MG63 (cell line): ENCODE measurements around the gene CLEC10A. TPM values are rescaled to one million over a fixed set of nuclear protein-coding genes. Genes with fewer than 3 reads are reported as not detected.
"Not testable (repeated sequence)": the region's sequence is repeated elsewhere in the genome, so short reads cannot be mapped to it uniquely, and the experiment has no call there.

Experiments used
- DNase-seq: peaks from one replicate; pipeline ENCODE4 v3.0.0-alpha.2; 2020
- H3K27me3 ChIP-seq: fragments of 250-450 bp; sonication (Bioruptor Pico); 2 replicates; pipeline ENCODE4 v1.5.1; 2020; ENCODE audit warnings: mild to moderate bottlenecking, moderate library complexity
- H3K36me3 ChIP-seq: fragments of 250-450 bp; sonication (Bioruptor Pico); 2 replicates; pipeline ENCODE4 v1.5.1; 2020; ENCODE audit warnings: mild to moderate bottlenecking, moderate library complexity
- H3K4me3 ChIP-seq: fragments of 250-450 bp; sonication (Bioruptor Pico); 2 replicates; pipeline ENCODE4 v1.5.1; 2020; ENCODE audit warnings: mild to moderate bottlenecking, moderate library complexity
- H3K9me3 ChIP-seq: fragments of 250-450 bp; sonication (Bioruptor Pico); 2 replicates; pipeline ENCODE4 v1.5.1; 2020; ENCODE audit warnings: mild to moderate bottlenecking, moderate library complexity
- total RNA-seq: library from RNA; depleted of rRNA; stranded (reverse); fragments of >200 nt; shearing (Covaris generic); gene quantifications from 2 replicates; pipeline ENCODE4 v1.2.3, GENCODE V29; 2014; ENCODE audit warnings: low replicate concordance

CLEC10A gene
- total RNA-seq, 1 experiment from 2014 or later: not detected

DNA sequence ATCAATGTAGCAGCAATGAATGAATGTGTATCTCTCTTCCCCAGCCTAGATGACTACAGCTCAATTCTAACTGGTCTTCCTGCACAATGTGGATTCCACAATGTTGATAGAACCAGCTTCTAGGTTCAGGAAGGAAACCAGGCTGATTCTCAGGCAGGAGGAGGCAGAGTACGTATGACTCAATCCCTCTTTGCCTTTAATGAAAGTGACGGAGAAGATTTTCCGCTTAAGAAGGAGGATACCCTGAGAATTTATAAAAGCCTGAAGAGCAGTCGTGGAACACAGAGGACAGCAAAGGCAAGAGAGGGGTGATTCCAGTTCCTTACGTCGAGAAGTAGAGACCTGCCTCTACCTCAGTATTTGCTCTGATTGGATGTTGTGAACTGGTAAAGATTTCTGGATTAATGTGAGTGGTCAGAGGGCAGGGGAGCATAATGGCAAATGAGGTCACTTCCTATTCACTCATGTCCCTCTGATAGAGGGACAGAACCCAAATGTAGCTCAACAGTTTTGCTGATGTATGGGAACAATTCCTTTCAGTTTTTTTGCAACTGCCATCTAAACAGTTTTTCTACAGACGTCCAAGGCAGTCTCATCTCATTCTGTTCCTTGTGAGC lies 21.1 kb downstream of the CLEC10A start:
- H3K4me3 ChIP-seq: no peak overlapping the region
- H3K36me3 ChIP-seq: no peaks in the 10 kb centered on the region
- no peaks in the 10 kb centered on the region for H3K27me3 ChIP-seq
- H3K9me3 ChIP-seq: no peaks in the 10 kb centered on the region
- no peak for DNase-seq

- H3K9me3 ChIP-seq: no peaks in the 10 kb centered on the region
- no peaks in the 10 kb centered on the region for H3K36me3 ChIP-seq
- no peak overlapping the region for H3K4me3 ChIP-seq
- peak; percentile 53 for DNase-seq
- no peaks in the 10 kb centered on the region for H3K27me3 ChIP-seq
Observed at GRCh38 chr17:7056386-7056785, 23.7 kb downstream of the CLEC10A start.

DNA sequence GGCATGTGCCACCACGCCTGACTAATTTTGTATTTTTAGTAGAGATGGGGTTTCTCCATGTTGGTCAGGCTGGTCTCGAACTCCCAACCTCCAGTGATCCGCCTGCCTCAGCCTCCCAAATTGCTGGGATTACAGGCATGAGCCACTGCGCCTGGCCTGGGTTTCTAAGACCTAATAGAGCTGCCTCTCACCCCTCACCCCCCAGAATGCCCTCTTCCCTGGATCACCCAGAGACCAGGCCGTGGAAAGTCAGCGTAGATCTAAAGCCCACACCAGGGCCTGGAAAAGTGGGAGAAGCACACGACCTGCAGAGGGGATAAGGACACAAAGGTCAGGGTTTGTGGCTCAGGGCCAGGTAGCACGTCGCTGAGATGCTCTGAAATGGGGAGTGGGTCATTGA lies 29.5 kb downstream of the CLEC10A start:
- DNase-seq: not testable (repeated sequence)

DNA sequence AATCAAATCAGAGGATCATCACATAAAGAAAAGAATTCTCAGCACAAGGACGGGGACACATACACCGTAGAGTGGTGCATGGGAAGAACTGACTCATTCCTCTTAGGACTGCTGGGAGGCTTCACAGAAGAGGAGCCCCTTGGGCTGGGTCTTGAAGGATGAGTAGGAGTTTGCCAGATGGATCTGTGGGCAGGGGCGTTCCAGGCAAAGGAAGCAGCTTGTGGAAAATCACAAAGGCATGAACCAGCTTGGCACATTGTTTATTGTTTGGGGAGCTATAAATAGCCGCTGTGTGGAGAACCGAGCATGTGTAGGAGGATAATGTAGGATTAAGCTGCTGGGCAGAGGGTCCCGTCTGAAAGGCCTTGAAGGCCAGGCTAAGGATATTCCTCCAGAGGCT lies 31.1 kb downstream of the CLEC10A start:
- Histone ChIP-seq H3K9me3 (no peaks in the 10 kb centered on the region), H3K36me3 (no peaks in the 10 kb centered on the region), H3K27me3 (no peaks in the 10 kb centered on the region), H3K4me3 (no peak overlapping the region)
- DNase-seq: no peak

More for the DNA sequence above, 29.5 kb downstream of the CLEC10A start:
- H3K4me3 ChIP-seq, H3K36me3 ChIP-seq, H3K27me3 ChIP-seq, H3K9me3 ChIP-seq: not testable (repeated sequence)

GRCh38 chr17:7047566-7047965 lies 32.5 kb downstream of the CLEC10A start:
- Histone ChIP-seq H3K36me3 (no peaks in the 10 kb centered on the region), H3K9me3 (no peaks in the 10 kb centered on the region), H3K27me3 (no peaks in the 10 kb centered on the region), H3K4me3 (no peak overlapping the region)
- DNase-seq: no peak

DNA sequence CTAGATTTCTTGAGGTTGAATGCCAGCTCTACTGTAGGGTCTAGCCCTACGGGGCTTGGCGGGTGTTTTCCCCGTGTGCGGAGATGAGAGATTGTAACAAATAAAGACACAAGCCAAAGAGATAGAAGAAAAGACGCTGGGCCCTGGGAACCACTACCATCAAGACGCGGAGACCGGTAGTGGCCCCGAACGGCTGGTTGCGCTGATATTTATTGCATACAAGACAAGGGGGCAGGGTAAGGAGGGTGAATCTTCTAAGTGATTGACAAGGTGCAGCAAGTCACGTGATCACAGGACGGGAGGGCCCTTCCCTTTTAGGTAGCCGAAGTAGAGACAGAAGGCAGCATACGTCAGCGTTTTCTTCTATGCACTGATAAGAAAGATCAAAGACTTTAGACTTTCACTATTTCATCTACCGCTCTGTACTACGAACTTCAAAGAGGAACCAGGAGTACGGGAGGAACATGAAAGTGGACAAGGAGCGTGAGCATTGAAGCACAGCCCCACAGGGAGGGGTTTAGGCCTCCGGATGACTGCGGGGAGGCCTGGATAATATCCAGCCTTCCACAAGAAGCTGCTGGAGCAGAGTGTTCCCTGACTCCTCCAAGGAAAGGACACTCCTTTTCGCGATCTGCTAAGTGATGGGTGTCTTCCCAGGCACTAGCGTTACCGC lies 33.2 kb downstream of the CLEC10A start:
- H3K27me3 ChIP-seq, H3K9me3 ChIP-seq, DNase-seq, H3K36me3 ChIP-seq, H3K4me3 ChIP-seq: not testable (repeated sequence)

DNA sequence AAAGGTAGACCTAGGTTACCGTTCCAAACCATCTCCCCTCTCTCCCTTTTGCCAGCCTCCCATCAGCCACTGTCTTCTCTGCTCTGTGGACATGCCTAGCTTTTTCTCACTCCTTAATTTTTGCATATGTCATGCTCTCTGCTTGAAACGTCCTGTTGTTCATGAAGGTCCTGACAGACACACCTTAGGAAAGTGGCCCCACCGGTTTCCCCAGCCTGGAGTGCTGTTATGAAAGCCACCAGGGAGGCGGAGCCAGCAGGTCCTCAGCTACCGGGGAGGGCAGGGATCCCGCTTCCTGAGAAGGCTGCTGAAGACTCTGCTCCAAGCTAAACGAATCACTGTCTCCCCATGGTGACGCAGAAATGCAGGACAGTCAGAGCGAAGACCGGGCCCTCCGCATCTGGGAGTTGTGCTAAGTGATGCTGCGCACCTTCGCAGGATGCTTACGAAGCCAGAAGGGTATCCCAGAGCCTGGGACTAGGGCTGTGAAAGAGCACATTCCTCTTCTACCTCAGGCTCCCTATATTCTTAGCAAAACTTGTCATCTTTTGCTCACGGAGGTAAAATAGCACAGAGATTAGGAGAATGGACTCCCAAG lies 33.8 kb downstream of the CLEC10A start:
- no peaks in the 10 kb centered on the region for H3K9me3 ChIP-seq
- H3K4me3 ChIP-seq: no peak overlapping the region
- no peak for DNase-seq
- H3K36me3 ChIP-seq: no peaks in the 10 kb centered on the region
- H3K27me3 ChIP-seq: no peaks in the 10 kb centered on the region

DNA sequence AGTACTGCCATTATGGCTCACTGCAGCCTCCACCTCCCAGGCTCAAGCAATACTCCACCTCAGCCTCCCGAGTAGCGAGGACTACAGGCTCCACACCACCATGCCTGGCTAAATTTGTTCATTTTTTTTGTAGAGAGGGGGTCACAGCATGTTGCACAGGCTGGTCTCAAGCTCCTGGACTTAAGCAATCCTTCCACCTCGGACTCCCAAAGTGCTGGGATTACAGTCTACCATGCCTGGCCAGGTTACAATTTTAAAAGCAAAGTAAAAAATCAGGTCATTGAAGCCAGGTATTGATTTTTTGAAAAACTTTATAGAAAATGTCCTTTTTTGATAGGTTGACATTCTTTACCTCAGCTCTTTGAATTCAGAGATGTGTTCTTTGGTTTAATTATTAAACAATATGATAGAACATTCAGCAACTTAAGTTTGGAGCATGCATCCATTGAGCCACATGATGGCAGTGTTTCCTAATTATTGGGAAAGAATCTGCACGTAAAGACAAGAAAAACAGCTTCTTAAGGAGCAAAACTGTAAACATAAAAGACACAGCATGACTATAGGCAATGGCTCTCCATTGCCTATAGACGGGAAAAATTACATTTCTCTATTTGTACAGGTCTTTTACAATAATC lies 34.4 kb downstream of the CLEC10A start:
- no peak overlapping the region for H3K4me3 ChIP-seq
- DNase-seq: no peak

GRCh38 chr17:7043497-7044198 lies 36.4 kb downstream of the CLEC10A start, which contains the start of gene SLC16A11:
Gene SLC16A11, minus strand, starts transcription at chr17:7044092. Its CDS starts 579 bp downstream, at chr17:7043513.
- DNase-seq: no peak
- Histone ChIP-seq H3K4me3 (no peak within 1 kb of the TSS), H3K9me3 (no peaks in the 10 kb centered on the region), H3K27me3 (no peaks in the 10 kb centered on the region), H3K36me3 (no peaks in the 10 kb centered on the region)

More for the DNA sequence above, 34.4 kb downstream of the CLEC10A start:
- Histone ChIP-seq H3K27me3 (no peaks in the 10 kb centered on the region), H3K9me3 (no peaks in the 10 kb centered on the region), H3K36me3 (no peaks in the 10 kb centered on the region)

DNA sequence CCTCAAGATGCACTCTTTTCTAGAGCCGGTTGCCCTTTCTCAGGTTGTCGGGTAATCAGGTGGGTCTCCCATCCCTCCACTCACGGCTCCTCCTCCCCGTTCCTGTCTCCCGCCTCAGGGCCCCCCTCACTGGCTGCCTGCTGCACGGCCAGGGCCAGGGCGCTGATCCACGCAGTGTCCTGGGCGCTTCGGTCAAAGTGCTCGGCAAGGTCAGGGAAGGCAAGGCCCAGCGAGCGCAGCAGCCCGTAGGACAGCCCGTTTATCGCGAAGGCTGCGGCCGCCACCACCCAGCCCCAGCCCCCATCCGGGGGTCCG lies 36.9 kb downstream of the CLEC10A start:
- Histone ChIP-seq H3K4me3 (no peak overlapping the region), H3K27me3 (no peaks in the 10 kb centered on the region), H3K9me3 (no peaks in the 10 kb centered on the region), H3K36me3 (no peaks in the 10 kb centered on the region)
- no peak for DNase-seq

DNA sequence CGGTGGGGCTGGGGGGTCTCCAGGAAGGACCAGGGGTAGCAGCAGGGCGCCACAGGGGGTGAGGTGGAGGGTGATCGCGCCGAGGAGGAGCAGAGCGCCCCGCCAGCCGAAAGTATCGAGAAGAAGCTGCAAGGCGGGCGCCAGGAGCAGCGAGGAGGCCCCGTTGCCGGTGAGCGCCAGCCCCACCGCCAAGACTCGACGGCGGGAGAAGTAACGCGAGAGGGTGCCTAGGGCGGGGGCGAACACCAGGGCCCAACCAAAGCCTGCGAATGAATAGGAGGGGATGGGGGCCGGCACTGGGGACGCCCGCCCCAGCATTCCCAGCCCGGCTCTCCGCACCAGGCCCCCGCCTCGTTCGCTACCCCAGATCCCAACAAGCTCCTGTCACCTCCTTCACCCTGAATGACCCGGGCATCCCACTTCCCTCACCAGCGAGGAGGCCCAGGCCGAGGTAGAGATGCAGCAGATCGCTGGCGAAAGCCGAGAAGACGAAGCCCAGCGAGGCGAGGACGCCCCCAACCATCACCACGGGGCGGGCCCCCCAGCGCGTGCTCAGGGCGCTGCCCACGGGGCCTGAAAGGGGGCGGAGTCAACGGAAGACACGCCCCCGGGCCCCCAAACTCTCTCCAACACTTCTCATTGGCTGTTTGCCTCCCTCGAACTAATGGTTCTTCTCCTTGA lies 37.4 kb downstream of the CLEC10A start:
- no peaks in the 10 kb centered on the region for H3K36me3 ChIP-seq
- no peaks in the 10 kb centered on the region for H3K27me3 ChIP-seq
- H3K9me3 ChIP-seq: no peaks in the 10 kb centered on the region
- no peak overlapping the region for H3K4me3 ChIP-seq
- DNase-seq: no peak

- DNase-seq: no peak
- Histone ChIP-seq H3K9me3 (no peaks in the 10 kb centered on the region), H3K27me3 (no peaks in the 10 kb centered on the region), H3K4me3 (no peak overlapping the region), H3K36me3 (no peaks in the 10 kb centered on the region)
Observed at GRCh38 chr17:7041607-7042500, 38.2 kb downstream of the CLEC10A start.

- no peaks in the 10 kb centered on the region for H3K36me3 ChIP-seq
- H3K27me3 ChIP-seq: no peaks in the 10 kb centered on the region
- no peak for DNase-seq
- H3K4me3 ChIP-seq: no peak overlapping the region
- no peaks in the 10 kb centered on the region for H3K9me3 ChIP-seq
Observed at GRCh38 chr17:7039832-7040231, 40.2 kb downstream of the CLEC10A start.

DNA sequence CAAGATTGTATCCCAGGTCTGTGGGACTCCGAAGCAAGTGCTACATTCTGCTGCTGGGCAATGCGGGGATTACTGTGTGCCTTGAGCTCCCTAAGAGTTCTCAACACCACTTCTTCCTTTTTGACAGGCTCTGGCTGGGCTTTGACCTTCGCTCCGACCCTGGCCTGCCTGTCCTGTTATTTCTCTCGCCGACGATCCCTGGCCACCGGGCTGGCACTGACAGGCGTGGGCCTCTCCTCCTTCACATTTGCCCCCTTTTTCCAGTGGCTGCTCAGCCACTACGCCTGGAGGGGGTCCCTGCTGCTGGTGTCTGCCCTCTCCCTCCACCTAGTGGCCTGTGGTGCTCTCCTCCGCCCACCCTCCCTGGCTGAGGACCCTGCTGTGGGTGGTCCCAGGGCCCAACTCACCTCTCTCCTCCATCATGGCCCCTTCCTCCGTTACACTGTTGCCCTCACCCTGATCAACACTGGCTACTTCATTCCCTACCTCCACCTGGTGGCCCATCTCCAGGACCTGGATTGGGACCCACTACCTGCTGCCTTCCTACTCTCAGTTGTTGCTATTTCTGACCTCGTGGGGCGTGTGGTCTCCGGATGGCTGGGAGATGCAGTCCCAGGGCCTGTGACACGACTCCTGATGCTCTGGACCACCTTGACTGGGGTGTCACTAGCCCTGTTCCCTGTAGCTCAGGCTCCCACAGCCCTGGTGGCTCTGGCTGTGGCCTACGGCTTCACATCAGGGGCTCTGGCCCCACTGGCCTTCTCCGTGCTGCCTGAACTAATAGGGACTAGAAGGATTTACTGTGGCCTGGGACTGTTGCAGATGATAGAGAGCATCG lies 41.8 kb downstream of the CLEC10A start:
- H3K9me3 ChIP-seq: no peaks in the 10 kb centered on the region
- no peaks in the 10 kb centered on the region for H3K27me3 ChIP-seq
- no peak overlapping the region for H3K4me3 ChIP-seq
- H3K36me3 ChIP-seq: no peaks in the 10 kb centered on the region
- DNase-seq: no peak
